NCI-H146 treated with DMSO at 0.1 percent for 48 hours (cell line): ENCODE data around the gene PRPS2.

Source experiments
- DNase-seq: peaks from one replicate; lab custom pipeline; 2025; ENCODE audit not compliant: unreplicated experiment; lab: John Stamatoyannopoulos, UW

Gene PRPS2

DNA sequence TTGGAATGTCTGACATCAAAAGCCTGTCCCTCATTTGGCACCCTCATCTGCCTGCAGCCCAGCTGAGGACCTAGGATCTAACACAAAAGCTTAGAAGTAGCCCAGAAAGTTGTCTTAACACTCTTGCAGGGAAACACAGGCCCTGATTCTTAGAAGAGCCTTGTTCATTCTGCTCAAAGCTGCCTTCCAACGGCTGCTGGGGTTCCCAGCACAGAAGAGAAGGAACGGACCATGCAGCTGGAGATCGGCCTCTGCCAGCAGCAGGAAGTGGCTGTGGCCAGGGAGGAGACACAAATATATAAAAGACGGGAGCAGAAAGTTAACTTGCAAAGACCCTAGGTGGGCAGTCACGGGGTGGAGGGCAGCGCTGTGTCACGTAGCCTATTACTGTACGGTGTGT lies 20.4 kb downstream of the PRPS2 start:
- DNase-seq: no peak

DNA sequence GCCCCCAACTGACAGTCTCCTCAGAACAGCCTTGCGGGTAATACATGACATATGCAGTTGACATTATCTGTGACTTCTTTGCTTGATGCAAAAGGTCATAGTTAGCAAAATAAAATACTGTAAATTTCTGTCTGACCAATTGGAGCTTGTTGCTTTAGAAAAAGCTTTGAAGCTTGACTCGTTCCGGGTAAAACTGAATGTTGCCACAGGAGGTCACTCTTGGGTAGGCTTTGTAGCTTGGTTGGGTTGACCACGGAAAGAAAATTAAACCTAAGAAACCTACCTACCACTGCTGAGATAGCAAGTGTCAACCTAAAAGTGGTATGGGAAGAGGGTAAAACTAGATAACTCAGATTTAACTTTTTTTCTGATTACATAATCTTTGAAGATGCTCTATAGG lies 23.2 kb downstream of the PRPS2 start:
- no peak for DNase-seq

- no peak for DNase-seq
These were observed 26.3 kb downstream of the PRPS2 start for GRCh38 chrX:12817528-12817927.

DNA sequence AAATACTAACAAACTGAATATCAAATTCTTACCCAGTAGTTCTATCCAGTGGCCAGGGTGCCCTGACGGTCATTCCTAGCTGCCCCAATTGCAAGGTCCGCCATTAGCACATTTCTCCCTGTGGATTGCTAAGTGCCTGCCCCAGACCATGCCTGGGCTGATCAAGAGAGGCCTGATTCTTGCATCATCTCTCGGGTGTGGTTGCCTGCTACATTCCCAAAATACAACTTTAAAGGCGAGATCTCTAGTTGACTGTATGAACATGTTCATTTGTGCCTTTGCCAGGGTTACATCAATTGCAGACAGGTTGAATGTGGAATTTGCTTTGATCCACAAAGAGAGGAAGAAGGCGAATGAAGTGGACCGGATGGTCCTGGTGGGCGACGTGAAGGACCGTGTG lies 28.0 kb downstream of the PRPS2 start:
- DNase-seq: no peak

DNA sequence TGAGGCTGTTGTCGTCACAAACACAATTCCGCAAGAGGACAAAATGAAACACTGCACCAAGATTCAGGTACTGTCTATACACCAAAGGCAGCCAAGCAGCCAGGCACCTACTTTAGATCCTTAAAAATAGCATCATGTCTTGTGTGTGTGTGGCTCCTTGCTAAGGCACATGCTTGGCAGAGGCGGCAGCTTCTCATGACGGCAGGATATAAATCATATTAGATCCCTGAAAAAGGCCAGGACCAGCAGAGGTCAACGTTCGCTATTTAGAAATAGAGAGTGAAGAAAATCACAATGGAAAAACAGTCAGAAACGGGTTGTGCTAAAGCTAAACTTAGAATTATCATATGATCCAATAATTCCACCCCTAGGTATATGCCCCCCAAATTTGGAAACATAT lies 29.5 kb downstream of the PRPS2 start:
- DNase-seq: no peak

DNA sequence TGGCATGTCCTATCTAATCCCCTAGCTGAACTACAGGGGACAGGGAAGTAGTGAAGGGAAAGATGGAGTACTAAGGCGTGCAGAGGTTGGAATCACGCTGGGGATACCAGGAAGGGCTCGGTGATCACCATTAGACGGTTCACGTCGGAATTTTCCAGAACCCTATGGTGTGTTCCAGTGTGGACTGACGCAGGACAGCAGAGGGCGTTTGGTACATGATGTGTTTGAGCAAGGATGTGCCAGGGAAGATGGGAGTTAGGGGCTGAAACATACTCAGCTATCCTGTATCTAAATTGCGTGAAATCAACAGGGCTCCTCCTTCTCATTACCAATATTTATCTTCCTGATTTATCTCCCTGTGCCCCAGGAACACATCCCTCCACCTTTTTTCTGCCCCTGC lies 33.7 kb downstream of the PRPS2 start:
- DNase-seq: no peak

DNA sequence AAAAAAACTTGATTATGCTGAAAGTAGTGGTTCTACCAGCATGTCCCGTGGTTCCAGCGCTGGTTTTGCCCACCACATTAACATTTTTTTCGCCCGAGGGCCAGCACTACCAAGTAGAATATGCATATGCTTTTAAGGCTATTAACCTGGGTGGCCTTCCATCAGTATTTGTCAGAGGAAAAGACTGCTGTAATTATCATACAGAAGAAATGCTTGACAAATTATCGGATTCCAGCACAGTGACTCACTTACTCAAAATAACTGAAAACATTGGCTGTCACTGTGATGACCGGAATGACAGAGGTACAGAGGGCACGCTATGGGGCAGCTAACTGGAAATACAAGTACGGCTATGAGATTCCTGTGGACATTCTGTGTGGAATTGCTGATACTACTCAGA lies 34.6 kb downstream of the PRPS2 start:
- no peak for DNase-seq

DNA sequence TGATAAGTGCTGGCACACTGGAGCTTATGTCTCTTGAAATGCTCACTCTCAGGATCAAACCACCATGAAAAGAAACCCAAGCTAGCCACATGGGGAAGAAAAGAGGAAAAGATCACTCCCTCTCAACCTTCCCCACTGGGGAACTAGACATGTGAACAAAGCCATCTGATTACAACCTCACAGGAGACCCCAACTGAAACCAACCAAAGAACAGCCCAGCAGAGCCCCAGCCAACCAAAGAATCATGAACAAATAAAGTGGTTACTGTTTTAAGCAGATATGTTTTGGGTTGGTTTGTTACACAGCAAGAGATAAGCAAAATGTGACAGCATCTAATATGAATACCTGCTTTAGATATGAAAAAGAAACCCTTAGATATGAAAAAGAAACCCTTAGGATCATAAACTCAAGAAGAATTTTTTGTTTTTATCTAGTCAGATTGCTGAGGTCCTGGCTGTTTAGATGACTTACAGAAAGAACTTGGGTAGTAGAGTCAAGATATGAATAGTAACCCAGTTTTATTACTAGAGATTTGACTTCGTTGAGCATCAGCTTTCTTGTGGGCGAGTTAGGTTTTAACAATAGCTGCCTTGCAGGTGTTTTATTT lies 52.0 kb downstream of the PRPS2 start:
- DNase-seq: no peak

- DNase-seq: no peak
These were observed 52.6 kb downstream of the PRPS2 start for GRCh38 chrX:12843668-12844279.

DNA sequence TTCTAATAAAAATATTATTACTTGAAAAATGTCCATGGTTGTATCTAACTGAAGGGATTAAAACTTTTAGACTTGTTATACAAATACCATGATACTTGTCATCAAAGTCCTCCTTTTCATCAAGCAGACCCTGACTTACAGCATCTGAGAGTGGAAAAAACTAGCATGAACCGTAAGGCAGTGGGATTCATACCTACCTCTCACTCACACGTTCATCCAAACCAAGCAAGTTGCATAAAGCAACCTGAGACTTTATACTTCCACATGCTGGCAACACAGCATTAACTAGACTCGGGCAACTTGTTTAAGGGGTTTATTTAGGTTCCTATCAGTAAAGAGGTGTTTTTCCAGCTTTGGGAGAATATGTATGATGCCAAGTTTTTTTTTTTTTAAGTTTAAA lies 53.1 kb downstream of the PRPS2 start:
- no peak for DNase-seq

GRCh38 chrX:12865359-12865758 lies 74.1 kb downstream of the PRPS2 start:
- no peak for DNase-seq

DNA sequence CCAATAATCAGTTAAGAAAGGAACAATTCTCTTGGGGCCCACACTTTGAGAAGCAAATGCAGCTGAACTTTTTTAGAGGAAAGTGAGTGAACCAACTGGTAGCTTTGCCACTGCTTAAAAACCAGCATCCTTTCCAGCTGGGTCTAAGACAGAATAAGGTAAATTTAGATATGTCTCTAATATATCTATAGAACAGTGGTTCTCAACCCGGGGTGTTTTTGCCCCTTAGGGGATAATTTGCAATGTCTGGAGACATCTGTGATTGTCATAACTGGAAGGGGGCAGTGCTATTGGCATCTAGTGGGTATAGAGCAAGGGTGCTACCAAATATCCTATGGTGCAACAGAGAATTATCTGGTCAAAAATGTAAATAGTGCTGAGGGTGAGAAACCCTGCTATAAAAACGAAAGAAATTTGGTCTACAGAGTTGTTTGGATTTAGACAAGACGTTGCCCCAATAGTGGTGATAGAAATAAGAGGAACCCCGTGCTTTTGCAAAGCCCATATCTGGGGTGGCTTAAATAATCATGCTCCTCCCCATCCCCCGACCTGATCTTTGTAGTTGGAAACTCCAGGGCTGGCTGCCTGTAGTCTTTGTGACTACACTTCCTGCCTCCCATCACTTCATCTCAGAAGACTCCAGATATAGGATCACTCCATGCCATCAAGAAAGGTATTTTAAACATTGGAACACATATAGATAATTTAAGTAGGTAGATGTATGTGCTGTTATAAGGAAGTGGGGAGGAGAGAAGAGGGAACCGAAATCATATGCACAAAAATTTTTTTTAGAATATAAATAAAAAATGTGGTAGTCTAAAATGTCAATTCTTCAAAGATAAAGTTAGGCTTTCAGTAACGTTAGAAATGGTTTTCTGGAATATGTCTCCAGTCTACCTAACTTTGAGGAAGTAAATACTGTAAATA lies 75.5 kb downstream of the PRPS2 start, which contains the start of gene TLR7:
Gene TLR7 (plus strand): TSS at position 622 of the 927 bp plus-strand sequence. CDS start 507 bp downstream, outside the sequence.
- no peak for DNase-seq

DNA sequence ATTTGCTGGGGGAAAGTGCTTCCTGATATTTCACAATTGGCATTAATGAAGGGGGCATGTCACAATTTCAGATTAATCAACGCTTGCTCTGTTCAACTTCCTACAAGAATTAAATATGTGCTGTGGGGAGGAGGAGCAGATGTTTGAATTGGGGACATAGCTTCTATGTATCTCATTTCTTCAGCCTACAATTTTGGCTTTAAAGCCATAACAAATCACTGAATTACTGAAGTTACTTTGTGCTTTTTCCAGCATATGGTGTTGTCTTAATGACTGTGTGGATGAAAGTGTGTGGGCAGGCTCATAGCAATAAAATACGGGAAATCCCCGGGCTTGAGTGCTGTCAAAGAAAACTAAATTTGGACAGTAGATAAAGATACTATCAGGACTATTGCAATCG lies 76.5 kb downstream of the PRPS2 start:
- DNase-seq: no peak

GRCh38 chrX:12868747-12869146 lies 77.5 kb downstream of the PRPS2 start:
- DNase-seq: no peak

GRCh38 chrX:12871257-12871656 lies 80.0 kb downstream of the PRPS2 start:
- no peak for DNase-seq

DNA sequence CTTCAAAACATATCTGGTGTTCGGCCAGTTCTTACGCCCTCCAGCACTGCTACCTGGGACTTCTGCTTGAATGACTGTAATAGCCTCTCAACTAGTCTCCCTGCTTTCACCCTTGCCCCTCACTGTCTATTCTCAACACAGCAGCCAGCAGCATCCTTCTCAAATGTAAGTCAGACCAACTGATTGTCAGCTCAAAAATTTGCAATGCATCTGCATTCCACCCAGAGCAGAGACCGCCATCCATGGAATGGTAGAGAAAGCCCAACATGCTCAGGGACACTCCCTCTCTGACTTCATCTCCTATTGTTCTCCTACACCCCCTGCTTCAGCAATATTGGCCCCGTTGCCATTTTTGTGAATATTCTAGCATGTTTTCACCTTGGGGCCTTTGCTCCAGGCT lies 81.5 kb downstream of the PRPS2 start:
- no peak for DNase-seq
